NCI-H2196 treated with DMSO at 0.1 percent for 48 hours (cell line): ENCODE results near the gene CHD6.

Source experiments
- DNase-seq: peaks from one replicate; lab custom pipeline; 2025; ENCODE audit not compliant: unreplicated experiment; lab: John Stamatoyannopoulos, UW

Gene CHD6

GRCh38 chr20:41355598-41356203 lies 262.5 kb downstream of the CHD6 start:
- DNase-seq: no peak

GRCh38 chr20:41355192-41355591 lies 263.0 kb downstream of the CHD6 start:
- no peak for DNase-seq

DNA sequence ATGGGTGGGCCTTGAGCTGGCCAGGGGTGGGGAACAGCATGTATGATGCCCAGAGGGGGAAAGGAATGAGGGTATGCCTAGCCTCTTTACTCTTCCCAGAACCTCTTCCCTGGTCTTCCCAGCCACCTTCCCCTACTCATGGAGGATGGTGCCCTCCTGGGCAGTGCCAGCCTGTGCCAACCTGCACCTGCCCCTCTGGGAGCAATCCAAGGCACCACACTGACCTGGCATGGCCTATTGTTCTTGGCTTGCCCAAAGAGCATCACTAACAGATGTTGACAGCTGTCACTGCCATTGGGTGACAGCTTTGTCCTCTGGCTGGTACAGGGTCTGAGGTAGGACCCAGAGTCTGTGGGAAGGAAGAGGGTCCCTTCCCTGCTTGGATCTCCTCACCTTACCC lies 264.6 kb downstream of the CHD6 start:
- DNase-seq: no peak

DNA sequence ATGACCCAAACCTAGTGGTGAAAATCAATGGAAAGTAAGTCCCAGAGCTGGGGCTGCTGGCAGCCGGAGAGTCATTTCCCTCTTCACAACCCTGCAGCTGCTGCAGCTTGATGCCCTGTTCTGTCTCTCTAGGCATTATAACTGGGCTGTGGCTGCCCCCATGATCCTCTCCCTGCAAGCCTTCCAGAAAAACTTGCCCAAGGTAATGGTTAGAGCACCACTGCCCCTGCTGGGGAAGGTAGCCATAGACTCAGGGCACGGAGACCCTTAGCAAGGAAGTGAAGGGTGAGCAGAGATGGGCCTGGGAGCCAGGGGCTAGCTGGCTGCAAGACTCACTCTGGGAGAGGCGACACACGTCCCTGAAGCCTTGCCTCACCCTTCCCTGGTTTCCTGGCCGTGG lies 265.5 kb downstream of the CHD6 start:
- DNase-seq: no peak

GRCh38 chr20:41352106-41352505 lies 266.1 kb downstream of the CHD6 start:
- no peak for DNase-seq
